HepG2 (cell line): Measurements from ENCODE around the gene ANGPTL5. TPM values are rescaled to one million over a fixed set of nuclear protein-coding genes. Genes with fewer than 3 reads are reported as not detected.
A peak's percentile ranks its signal among the peaks of the same experiment; 100 is the strongest.

Experiments used
- ATAC-seq: fragments of 200-7000 bp; cut with Tn5 transposase; 3 replicates; pipeline ENCODE4 v1.9.1; 2020; ENCODE audit warnings: mild to moderate bottlenecking, moderate library complexity
- BruUV-seq: library from RNA; stranded (reverse); fragments of 400-500 nt; replicated peaks from 2 replicates; lab custom pipeline; 2021; lab: Mats Ljungman, UMichigan
- CTCF ChIA-PET: fragments of 300-600 bp; formaldehyde crosslinking; extraction: SDS; loops from one replicate; lab custom pipeline; 2021; ENCODE audit warnings: low total read pairs, inconsistent platforms, low intra/inter-chr PET ratio; lab: Yijun Ruan, JAX
- POLR2A ChIA-PET: fragments of 350-600 bp; sonication (Branson Sonifier 250); formaldehyde crosslinking; loops from one replicate; lab custom pipeline; 2020; ENCODE audit warnings: antibody characterized with exemption, inconsistent platforms; lab: Yijun Ruan, JAX
- DNase-seq: peaks from one replicate; pipeline ENCODE4 v3.0.0-alpha.2; 2015; ENCODE audit warnings: low spot score
- FAIRE-seq: peaks from 3 replicates; lab custom pipeline; 2011; peaks lifted over from hg19 to GRCh38; lab: Jason Lieb, UNC
- H2AFZ ChIP-seq: one replicate; pipeline ENCODE4 v1.6.1; 2011; ENCODE audit warnings: low read length, inconsistent platforms
- H3K27ac ChIP-seq: fragments of 300-600 bp; 3 replicates; pipeline ENCODE4 v1.8.0; 2011; ENCODE audit warnings: mixed run types, mild to moderate bottlenecking, mixed read lengths, low read length, inconsistent platforms; ENCODE audit not compliant: insufficient read depth; ENCODE audit errors: extremely low read length
- H3K27me3 ChIP-seq, 2 experiments: fragments of 200-600 bp in 1 of 2; 2 replicates in 1 of 2; 3 replicates in 1 of 2; pipeline versions ENCODE4 v1.6.0 to v1.8.0; 2011; ENCODE audit warnings: low read length in 2 of 2, mild to moderate bottlenecking in 2 of 2, moderate library complexity in 2 of 2, inconsistent platforms in 1 of 2; ENCODE audit not compliant: insufficient read depth in 2 of 2, control insufficient read depth in 1 of 2
- H3K36me3 ChIP-seq, 2 experiments: fragments of 200-600 bp in 1 of 2; replicated peaks in 1 of 2; 2 replicates in 1 of 2; 3 replicates in 1 of 2; pipeline versions ENCODE4 v1.5.1 to v1.8.0; 2011; ENCODE audit warnings: low read length in 2 of 2, inconsistent platforms in 1 of 2; ENCODE audit not compliant: insufficient read depth in 2 of 2, control insufficient read depth in 1 of 2
- H3K4me1 ChIP-seq: 2 replicates; pipeline ENCODE4 v1.5.1; 2012; ENCODE audit warnings: low read length, inconsistent platforms; ENCODE audit not compliant: insufficient read depth
- H3K4me2 ChIP-seq: 2 replicates; pipeline ENCODE4 v1.6.0; 2011; ENCODE audit warnings: low read depth, low read length, inconsistent platforms
- H3K4me3 ChIP-seq, 3 experiments: fragments of 200-600 bp in 1 of 3; sonication (generic), shearing (Covaris generic) in 1 of 3; replicated peaks in 1 of 3; 2 replicates each; pipeline ENCODE4 v1.5.1; 2011 to 2016; ENCODE audit warnings: low read length in 3 of 3, inconsistent platforms in 2 of 3, low read depth in 2 of 3, mild to moderate bottlenecking in 2 of 3, control low read depth in 1 of 3, mixed read lengths in 1 of 3; ENCODE audit not compliant: insufficient read depth in 1 of 3
- H3K79me2 ChIP-seq: one replicate; pipeline ENCODE4 v1.6.1; 2011; ENCODE audit warnings: low read length, inconsistent platforms; ENCODE audit not compliant: insufficient read depth
- H3K9ac ChIP-seq: 2 replicates; pipeline ENCODE4 v1.6.0; 2011; ENCODE audit warnings: mild to moderate bottlenecking, low read depth, low read length, inconsistent platforms; ENCODE audit not compliant: insufficient read depth
- H3K9me3 ChIP-seq: 2 replicates; pipeline ENCODE4 v1.5.1; 2012; ENCODE audit warnings: mild to moderate bottlenecking, low read length
- H4K20me1 ChIP-seq: 2 replicates; pipeline ENCODE4 v1.6.0; 2011; ENCODE audit warnings: inconsistent platforms, mild to moderate bottlenecking, low read length, moderate library complexity; ENCODE audit not compliant: insufficient read depth
- CEBPB ChIP-seq: IDR thresholded peaks from 2 replicates; pipeline ENCODE4 v1.6.1; 2011; ENCODE audit warnings: low read depth, low read length, improper control_type of control experiment, borderline replicate concordance
- FOXK1 ChIP-seq: sonication (generic); formaldehyde crosslinking; IDR thresholded peaks from 2 replicates; pipeline ENCODE4 v1.4.0; 2020; ENCODE audit warnings: low read depth, missing genetic modification reagents, borderline replicate concordance
- HMG20A ChIP-seq: IDR thresholded peaks from 2 replicates; pipeline ENCODE4 v1.6.1; 2016; ENCODE audit warnings: borderline replicate concordance
- KLF16 ChIP-seq, 2 experiments: sonication (generic) in 1 of 2; formaldehyde crosslinking in 1 of 2; IDR thresholded peaks; 2 replicates each; pipeline versions ENCODE4 v1.6.1 to v1.8.0; 2016 to 2023; ENCODE audit warnings: missing genetic modification reagents in 2 of 2, missing compliant biosample characterization in 1 of 2
- KMT2B ChIP-seq: IDR thresholded peaks from 2 replicates; pipeline ENCODE4 v1.6.1; 2016; ENCODE audit warnings: missing genetic modification reagents, missing compliant biosample characterization
- TFAP4 ChIP-seq: sonication (generic); IDR thresholded peaks from 2 replicates; pipeline ENCODE4 v1.6.1; 2016; ENCODE audit warnings: low read depth, borderline replicate concordance
- TFDP1 ChIP-seq: IDR thresholded peaks from 2 replicates; pipeline ENCODE4 v1.6.1; 2016; ENCODE audit warnings: missing compliant biosample characterization, missing genetic modification reagents, borderline replicate concordance
- ZFP62 ChIP-seq: sonication (generic); formaldehyde crosslinking; IDR thresholded peaks from 2 replicates; pipeline ENCODE4 v1.4.0; 2020; ENCODE audit warnings: missing genetic modification reagents
- ZNF607 ChIP-seq: sonication (generic); formaldehyde crosslinking; IDR thresholded peaks from 2 replicates; pipeline ENCODE4 v1.5.1; 2020; ENCODE audit warnings: missing genetic modification reagents, mild to moderate bottlenecking, borderline replicate concordance
- ZNF660 ChIP-seq: sonication (generic); formaldehyde crosslinking; IDR thresholded peaks from 2 replicates; pipeline ENCODE4 v1.5.1; 2020; ENCODE audit warnings: mild to moderate bottlenecking, low read depth, missing genetic modification reagents, borderline replicate concordance
- WGBS: methylation state at CpG from one replicate; pipeline ENCODE4 v1.1.6; 2017; ENCODE audit warnings: low lambda C conversion rate; 5-methylcytosine and 5-hydroxymethylcytosine counted together
- in situ Hi-C: cut with HindIII; loops from 2 replicates; pipeline ENCODE4 v1.10.0; 2017; ENCODE audit warnings: low pct_unique_long_range_greater_than_20kb; ENCODE audit not compliant: extremely low pct_ligation_motif_present
- intact Hi-C: fragments of 100-400 bp; cut with micrococcal nuclease; formaldehyde crosslinking; loops from one replicate; pipeline ENCODE4 v1.10.0; 2022; ENCODE audit not compliant: unreplicated experiment
- polyA plus RNA-seq, 8 experiments: library from polyadenylated mRNA; depleted of rRNA in 3 of 8; stranded (reverse) in 7 of 8; unstranded in 1 of 8; fragments of >200 nt; fragmentation: Illumina TruSeq in 4 of 8; extraction: Trizol in 4 of 8; gene quantifications; 2 replicates each; pipeline versions ENCODE4 v1.2.1 to v1.2.3, GENCODE V29; 2011 to 2016; ENCODE audit warnings: low read depth in 4 of 8, missing spikeins in 1 of 8, mixed read lengths in 1 of 8; ENCODE audit not compliant: insufficient read depth in 1 of 8
- total RNA-seq, 5 experiments: library from RNA; depleted of rRNA; stranded (reverse); fragments of >200 nt; fragmentation: Illumina TruSeq; extraction: Trizol; gene quantifications; 2 replicates each; pipeline ENCODE4 v1.2.3, GENCODE V29; 2016; ENCODE audit warnings: low read depth in 1 of 5
- TF ChIP-seq, protein P1 (sequence below): sonication (generic); formaldehyde crosslinking; IDR thresholded peaks from 2 replicates; pipeline ENCODE4; 2020; ENCODE audit warnings: missing genetic modification reagents, mild to moderate bottlenecking, borderline replicate concordance
- TF ChIP-seq, protein P2 (sequence below): sonication (generic); formaldehyde crosslinking; IDR thresholded peaks from 2 replicates; pipeline ENCODE4 v1.4.0; 2020; ENCODE audit warnings: missing genetic modification reagents

ANGPTL5 gene
- total and polyA plus RNA-seq, 2 of the 13 experiments (the other 11 are each of a cell fraction or from before 2014, with no cell fraction given): not detected

- Histone ChIP-seq H3K4me3 (no peak overlapping the region), H3K9ac (no peak overlapping the region), H4K20me1 (no peaks in the 10 kb centered on the region), H3K4me2 (no peak overlapping the region), H3K79me2 (no peaks in the 10 kb centered on the region), H3K4me1 (peaks cover 34% of the 10 kb centered on the region), H3K9me3 (no peaks in the 10 kb centered on the region), H3K27ac (no peak overlapping the region), H3K27me3 (no peaks in the 10 kb centered on the region), H3K36me3 (no peaks in the 10 kb centered on the region), H2AFZ (no peak overlapping the region)
- FAIRE-seq (no peak), ATAC-seq (no peak), DNase-seq (no peak)
- TF ChIP-seq ZFP62 (CRISPR knock-in tag): no peak
- no peak for TF ChIP-seq ZNF607
- TF ChIP-seq, protein P1, sequence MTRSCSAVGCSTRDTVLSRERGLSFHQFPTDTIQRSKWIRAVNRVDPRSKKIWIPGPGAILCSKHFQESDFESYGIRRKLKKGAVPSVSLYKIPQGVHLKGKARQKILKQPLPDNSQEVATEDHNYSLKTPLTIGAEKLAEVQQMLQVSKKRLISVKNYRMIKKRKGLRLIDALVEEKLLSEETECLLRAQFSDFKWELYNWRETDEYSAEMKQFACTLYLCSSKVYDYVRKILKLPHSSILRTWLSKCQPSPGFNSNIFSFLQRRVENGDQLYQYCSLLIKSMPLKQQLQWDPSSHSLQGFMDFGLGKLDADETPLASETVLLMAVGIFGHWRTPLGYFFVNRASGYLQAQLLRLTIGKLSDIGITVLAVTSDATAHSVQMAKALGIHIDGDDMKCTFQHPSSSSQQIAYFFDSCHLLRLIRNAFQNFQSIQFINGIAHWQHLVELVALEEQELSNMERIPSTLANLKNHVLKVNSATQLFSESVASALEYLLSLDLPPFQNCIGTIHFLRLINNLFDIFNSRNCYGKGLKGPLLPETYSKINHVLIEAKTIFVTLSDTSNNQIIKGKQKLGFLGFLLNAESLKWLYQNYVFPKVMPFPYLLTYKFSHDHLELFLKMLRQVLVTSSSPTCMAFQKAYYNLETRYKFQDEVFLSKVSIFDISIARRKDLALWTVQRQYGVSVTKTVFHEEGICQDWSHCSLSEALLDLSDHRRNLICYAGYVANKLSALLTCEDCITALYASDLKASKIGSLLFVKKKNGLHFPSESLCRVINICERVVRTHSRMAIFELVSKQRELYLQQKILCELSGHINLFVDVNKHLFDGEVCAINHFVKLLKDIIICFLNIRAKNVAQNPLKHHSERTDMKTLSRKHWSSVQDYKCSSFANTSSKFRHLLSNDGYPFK (CRISPR knock-in tag): no peak
- TF ChIP-seq FOXK1 (CRISPR knock-in tag): no peak
- in situ Hi-C loops: loop anchor here (10.0 kb wide), 1 partner anchor 52 kb away; no protein-coding TSS in a partner anchor
- BruUV-seq: no TSS peak
- ChIA-PET POLR2A (no interaction called here), CTCF (interaction anchor here (0.6 kb wide), 1 partner anchor 57 kb away, joined by 3 read pairs; no protein-coding TSS in a partner anchor)
- intact Hi-C loops: loop anchor here (10.0 kb wide), 1 partner anchor 198 kb away; the partner anchor contains the start of gene YAP1
These were observed 904 bp upstream of the ANGPTL5 start for GRCh38 chr11:101917226-101917625.

DNA sequence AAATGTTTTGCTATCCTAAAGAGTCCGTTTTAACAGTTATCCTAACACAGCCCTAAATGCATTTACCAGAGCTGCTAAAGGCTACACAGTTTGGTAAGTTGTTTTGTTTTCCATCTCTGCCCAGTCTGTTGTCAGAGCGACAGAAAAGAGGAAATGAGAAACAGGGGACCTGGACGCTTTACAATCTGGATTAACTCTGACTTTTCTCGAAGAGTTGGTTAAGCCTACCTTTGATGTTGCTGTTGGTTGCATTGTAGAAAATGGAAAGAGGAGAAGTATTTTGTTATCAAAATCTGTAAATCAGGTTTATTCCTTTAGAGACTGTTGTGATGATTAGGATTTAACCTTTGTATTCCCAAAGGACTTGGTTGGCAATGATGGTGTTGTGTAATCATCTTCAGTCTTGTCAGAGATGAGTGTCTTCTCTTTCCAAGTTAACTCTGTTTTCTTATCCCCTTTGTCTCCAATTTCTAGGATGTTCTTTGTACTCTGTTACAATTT is 481 bp downstream of the ANGPTL5 start:
- ChIA-PET POLR2A (interaction anchor here (1.8 kb wide), 1 partner anchor 58 kb away, joined by 5 read pairs; no protein-coding TSS in a partner anchor), CTCF (no interaction called here)
- ATAC-seq (peak; percentile 24), DNase-seq (no peak), FAIRE-seq (no peak)
- Histone ChIP-seq H3K79me2 (no peaks in the 10 kb centered on the region), H3K9ac (peak overlapping the region; percentile 59), H3K4me3 (peak overlapping the region; percentile 78 to 85 (median 84)), H3K36me3 (no peaks in the 10 kb centered on the region), H3K4me2 (peak overlapping the region; percentile 81), H3K27ac (peak overlapping the region; percentile 67), H3K4me1 (peaks cover 34% of the 10 kb centered on the region), H4K20me1 (no peaks in the 10 kb centered on the region), H3K27me3 (no peaks in the 10 kb centered on the region), H3K9me3 (no peaks in the 10 kb centered on the region), H2AFZ (peak overlapping the region; percentile 85)
- intact Hi-C loops: loop anchor here (1.0 to 10.0 kb wide), 3 partner anchors 54 to 199 kb away; partner anchors contain the start of gene YAP1
- in situ Hi-C loops: loop anchor here (10.0 kb wide), 1 partner anchor 51 kb away; no protein-coding TSS in a partner anchor
- no TSS peak for BruUV-seq
- WGBS: 2% methylated on average over 4 of the region's 4 CpGs
- TF ChIP-seq KMT2B (no peak), KLF16 (CRISPR knock-in tag; IDR thresholded peaks at IDR 0.05) (no peak), CEBPB (peak; percentile 47; the same call in 1 of the 2 replicates), TFDP1 (CRISPR knock-in tag) (no peak), HMG20A (CRISPR knock-in tag) (no peak), ZNF660 (CRISPR knock-in tag) (no peak), TFAP4 (no peak)
- TF ChIP-seq, protein P2, sequence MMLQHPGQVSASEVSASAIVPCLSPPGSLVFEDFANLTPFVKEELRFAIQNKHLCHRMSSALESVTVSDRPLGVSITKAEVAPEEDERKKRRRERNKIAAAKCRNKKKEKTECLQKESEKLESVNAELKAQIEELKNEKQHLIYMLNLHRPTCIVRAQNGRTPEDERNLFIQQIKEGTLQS: no peak
